Cerebellar cortex (tissue), 1 donor: ENCODE measurements around the gene ZNF112.
"Not testable (repeated sequence)": the region's sequence is repeated elsewhere in the genome, so short reads cannot be mapped to it uniquely, and the experiment has no call there.

Experiments
- DNase-seq: peaks from one replicate; pipeline ENCODE4 v3.0.0-alpha.2; 2015; ENCODE audit warnings: low spot score

ZNF112 gene

GRCh38 chr19:44356383-44357111 is at the start of gene ZNF112:
Gene ZNF112, minus strand, starts transcription at chr19:44356680. Its CDS starts 16,141 bp downstream, at chr19:44340539.
- peak; percentile 99 for DNase-seq

GRCh38 chr19:44401139-44402115 is 44.9 kb upstream of the ZNF112 start, which contains the start of gene ZNF285:
Gene ZNF285, minus strand, starts transcription at chr19:44401608. Its CDS starts 4,395 bp downstream, at chr19:44397213.
- peak; percentile 92 for DNase-seq

GRCh38 chr19:44389268-44389667 is 32.8 kb upstream of the ZNF112 start:
- not testable (repeated sequence) for DNase-seq

- DNase-seq: no peak
Observed at GRCh38 chr19:44374789-44375188, 18.3 kb upstream of the ZNF112 start.

GRCh38 chr19:44371815-44372480 is 15.5 kb upstream of the ZNF112 start:
- DNase-seq: no peak

- no peak for DNase-seq
Observed at GRCh38 chr19:44367024-44367423, 10.5 kb upstream of the ZNF112 start.

GRCh38 chr19:44346556-44346955 is 9.9 kb downstream of the ZNF112 start:
- DNase-seq: peak; percentile 80

- peak; percentile 89 for DNase-seq
Observed at GRCh38 chr19:44345959-44346358, 10.5 kb downstream of the ZNF112 start.

- DNase-seq: peak; percentile 1
Observed at GRCh38 chr19:44344255-44344654, 12.2 kb downstream of the ZNF112 start.

- DNase-seq: no peak
Observed at GRCh38 chr19:44341794-44342193, 14.7 kb downstream of the ZNF112 start.

- not testable (repeated sequence) for DNase-seq
Observed at GRCh38 chr19:44334639-44335038, 21.8 kb downstream of the ZNF112 start.

- no peak for DNase-seq
Observed at GRCh38 chr19:44332145-44332544, 24.3 kb downstream of the ZNF112 start.

GRCh38 chr19:44315883-44316282 is 40.6 kb downstream of the ZNF112 start:
- no peak for DNase-seq

- DNase-seq: no peak
Observed at GRCh38 chr19:44313231-44313630, 43.2 kb downstream of the ZNF112 start.

GRCh38 chr19:44308011-44308410 is 48.5 kb downstream of the ZNF112 start:
- no peak for DNase-seq

- no peak for DNase-seq
Observed at GRCh38 chr19:44306283-44306682, 50.2 kb downstream of the ZNF112 start.

GRCh38 chr19:44305457-44305856 is 51.0 kb downstream of the ZNF112 start:
- no peak for DNase-seq

- peak; percentile 98 for DNase-seq
Observed at GRCh38 chr19:44304659-44305193, 51.8 kb downstream of the ZNF112 start, which contains the start of gene ZNF235. Gene ZNF235, minus strand, starts transcription at chr19:44305025. Its CDS starts 1,621 bp downstream, at chr19:44303404.

- DNase-seq: peak; percentile 22
Observed at GRCh38 chr19:44303976-44304568, 52.4 kb downstream of the ZNF112 start.

GRCh38 chr19:44303320-44303719 is 53.2 kb downstream of the ZNF112 start:
- DNase-seq: no peak

- DNase-seq: no peak
Observed at GRCh38 chr19:44284968-44285367, 71.5 kb downstream of the ZNF112 start.
